A673 (cell line): ENCODE measurements around the gene ASXL1.

ENCODE experiments used
- EZH2 ChIP-seq: fragments of 200-600 bp; sonication (generic); IDR thresholded peaks from 2 replicates; pipeline ENCODE4 v1.6.1; 2017; ENCODE audit warnings: borderline replicate concordance, low read depth, mild to moderate bottlenecking, mixed read lengths, antibody characterized with exemption, low read length; ENCODE audit not compliant: poor library complexity, severe bottlenecking
- TF ChIP-seq, protein P1 (sequence below): fragments of 300-800, 200-600 bp; sonication (generic); conservative IDR thresholded peaks from 2 replicates; pipeline ENCODE4 v1.5.1; 2017; ENCODE audit warnings: low read depth, mild to moderate bottlenecking, antibody characterized with exemption, low read length, moderate library complexity, mixed read lengths

DNA sequence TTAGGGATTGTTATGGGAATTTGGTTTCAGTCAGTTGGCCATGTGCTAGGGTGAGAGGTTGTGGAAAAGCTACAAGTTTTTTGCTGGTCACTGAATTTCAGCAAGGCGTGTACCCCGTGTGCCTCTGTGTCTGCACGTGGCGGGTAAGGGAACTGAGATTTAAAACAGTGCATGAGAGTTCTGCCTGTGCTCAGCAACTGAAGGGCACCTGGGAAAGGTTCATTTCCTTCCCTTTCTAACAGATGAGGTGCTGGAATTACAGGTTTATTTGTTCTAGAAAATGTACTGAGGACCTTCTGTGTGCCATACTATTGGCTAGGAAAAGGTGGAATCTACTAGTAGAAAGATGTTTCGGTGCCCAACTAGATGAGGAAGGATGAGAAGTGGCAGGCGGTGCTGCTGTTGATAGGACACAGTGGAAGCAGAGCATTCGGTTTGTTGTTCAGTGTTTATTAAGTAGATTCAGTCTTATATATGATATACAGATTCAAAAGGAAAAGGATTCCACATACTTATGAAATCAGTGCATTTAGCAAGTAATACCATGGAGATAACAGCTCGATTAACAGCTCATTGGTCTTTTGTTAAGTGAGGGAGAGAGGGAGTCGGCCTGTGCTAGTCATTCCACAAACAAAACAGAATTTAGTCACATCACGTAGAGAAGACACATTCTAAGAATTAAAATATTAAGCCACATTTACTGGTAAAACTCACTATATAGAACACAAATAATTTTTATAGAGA, 84.7 kb downstream of the ASXL1 start:
- TF ChIP-seq, protein P1, sequence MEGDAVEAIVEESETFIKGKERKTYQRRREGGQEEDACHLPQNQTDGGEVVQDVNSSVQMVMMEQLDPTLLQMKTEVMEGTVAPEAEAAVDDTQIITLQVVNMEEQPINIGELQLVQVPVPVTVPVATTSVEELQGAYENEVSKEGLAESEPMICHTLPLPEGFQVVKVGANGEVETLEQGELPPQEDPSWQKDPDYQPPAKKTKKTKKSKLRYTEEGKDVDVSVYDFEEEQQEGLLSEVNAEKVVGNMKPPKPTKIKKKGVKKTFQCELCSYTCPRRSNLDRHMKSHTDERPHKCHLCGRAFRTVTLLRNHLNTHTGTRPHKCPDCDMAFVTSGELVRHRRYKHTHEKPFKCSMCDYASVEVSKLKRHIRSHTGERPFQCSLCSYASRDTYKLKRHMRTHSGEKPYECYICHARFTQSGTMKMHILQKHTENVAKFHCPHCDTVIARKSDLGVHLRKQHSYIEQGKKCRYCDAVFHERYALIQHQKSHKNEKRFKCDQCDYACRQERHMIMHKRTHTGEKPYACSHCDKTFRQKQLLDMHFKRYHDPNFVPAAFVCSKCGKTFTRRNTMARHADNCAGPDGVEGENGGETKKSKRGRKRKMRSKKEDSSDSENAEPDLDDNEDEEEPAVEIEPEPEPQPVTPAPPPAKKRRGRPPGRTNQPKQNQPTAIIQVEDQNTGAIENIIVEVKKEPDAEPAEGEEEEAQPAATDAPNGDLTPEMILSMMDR: no peak
- TF ChIP-seq EZH2: no peak
